T-helper 22 cell (primary cell): ENCODE results near the gene TYRP1.
"Not testable (repeated sequence)": the region's sequence is repeated elsewhere in the genome, so short reads cannot be mapped to it uniquely, and the experiment has no call there.

Experiments
- DNase-seq: peaks from one replicate; pipeline ENCODE4 v3.0.0-alpha.2; 2020; ENCODE audit warnings: low read depth

TYRP1 gene, protein sequence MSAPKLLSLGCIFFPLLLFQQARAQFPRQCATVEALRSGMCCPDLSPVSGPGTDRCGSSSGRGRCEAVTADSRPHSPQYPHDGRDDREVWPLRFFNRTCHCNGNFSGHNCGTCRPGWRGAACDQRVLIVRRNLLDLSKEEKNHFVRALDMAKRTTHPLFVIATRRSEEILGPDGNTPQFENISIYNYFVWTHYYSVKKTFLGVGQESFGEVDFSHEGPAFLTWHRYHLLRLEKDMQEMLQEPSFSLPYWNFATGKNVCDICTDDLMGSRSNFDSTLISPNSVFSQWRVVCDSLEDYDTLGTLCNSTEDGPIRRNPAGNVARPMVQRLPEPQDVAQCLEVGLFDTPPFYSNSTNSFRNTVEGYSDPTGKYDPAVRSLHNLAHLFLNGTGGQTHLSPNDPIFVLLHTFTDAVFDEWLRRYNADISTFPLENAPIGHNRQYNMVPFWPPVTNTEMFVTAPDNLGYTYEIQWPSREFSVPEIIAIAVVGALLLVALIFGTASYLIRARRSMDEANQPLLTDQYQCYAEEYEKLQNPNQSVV

DNA sequence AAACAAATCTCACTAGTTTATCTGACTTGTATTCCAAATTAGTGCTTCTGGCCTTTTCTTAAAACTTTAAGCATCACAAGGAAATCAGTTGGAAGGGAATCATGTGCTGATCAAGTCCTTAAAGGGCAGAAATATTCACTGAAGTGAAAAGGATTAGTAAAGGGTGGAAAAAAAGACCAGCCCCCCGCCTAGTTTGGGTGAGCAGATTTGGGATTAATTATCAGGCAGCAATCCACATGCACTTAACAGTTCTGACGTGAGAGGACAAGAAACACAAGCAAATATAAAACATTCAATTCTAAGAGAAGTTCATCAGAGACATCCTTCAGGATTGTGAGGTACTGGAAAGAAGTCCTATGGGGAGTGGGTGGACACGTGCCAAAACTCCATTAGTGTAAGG is at the start of gene TYRP1:
Gene TYRP1, plus strand, starts transcription at position 245 of the 400 bp plus-strand sequence. CDS start 612 bp downstream, outside the sequence.
- DNase-seq, result no peak

DNA sequence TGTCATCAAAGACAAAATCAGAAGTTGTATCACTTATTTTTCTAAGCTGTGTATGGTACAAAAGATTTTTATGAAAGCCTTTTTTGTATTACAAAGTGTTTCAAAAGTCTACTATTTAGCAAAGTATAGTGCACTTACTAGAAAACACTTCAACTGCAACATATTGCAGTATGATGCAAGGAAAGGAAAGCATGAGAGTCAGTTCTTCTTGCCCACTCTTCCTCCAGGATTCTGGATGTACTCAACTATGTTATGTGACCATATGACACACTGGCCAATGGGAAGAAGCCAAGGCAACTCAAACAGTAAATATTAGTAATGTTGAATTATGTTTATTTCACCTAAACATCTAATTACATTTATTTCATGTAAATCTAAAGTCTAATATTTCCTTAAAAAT is 49.5 kb upstream of the TYRP1 start:
- DNase-seq, result no peak

DNA sequence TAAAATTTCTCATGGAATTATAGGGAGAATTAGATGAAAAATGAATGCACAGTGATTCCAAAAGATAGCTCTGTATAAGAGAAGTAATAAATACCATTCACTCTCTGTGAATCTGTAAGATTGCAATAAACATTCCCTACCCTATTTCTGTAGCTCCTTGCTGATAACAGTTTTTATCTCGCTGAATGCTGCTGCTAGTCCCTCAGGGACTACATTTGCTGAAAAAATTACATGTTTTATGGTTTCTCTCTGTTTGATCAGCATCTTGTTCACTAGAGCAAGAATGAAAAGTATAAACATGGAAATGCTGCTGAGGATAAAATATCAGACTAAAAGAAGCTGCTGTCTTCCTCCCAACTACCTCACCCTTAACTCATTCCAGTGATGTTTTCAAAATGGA is 44.3 kb upstream of the TYRP1 start:
- DNase-seq, result no peak

DNA sequence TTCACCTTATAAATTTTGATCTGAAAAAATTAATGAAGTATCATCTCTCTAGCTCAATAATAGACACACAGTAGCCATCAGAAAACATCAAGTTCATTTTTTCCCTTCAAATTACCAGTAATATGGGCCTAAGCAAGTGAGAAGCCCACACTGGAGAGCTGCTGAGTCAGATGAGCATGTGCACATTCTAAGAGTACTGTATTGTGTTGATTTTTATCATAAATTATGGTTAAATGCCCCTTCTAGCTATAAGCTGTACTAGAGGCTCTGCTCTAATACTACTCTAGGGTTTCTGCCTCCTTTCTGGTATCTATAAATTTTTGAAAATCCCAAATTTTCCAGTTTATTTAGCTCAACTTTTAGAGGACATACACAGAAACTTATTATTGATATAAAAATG is 42.1 kb upstream of the TYRP1 start:
- no peak for DNase-seq

DNA sequence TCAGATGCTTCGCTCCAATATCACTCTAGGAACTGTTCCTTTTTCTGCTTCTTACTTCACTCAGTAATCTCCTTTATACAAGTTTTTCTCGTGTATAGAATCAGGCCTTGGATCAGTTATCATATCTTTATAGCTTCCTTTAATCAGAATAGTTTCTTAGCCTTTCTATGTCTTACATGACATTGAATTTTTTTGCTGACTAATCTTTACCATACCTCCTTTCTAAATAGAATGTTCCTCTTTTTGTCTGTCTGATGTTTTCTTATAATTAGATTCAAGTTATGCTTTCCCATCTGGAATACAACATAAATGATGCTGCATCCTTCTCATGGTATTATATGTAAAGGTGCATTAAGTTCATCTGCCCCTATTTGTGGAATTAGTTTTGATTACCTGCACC is 40.2 kb upstream of the TYRP1 start:
- no peak for DNase-seq

DNA sequence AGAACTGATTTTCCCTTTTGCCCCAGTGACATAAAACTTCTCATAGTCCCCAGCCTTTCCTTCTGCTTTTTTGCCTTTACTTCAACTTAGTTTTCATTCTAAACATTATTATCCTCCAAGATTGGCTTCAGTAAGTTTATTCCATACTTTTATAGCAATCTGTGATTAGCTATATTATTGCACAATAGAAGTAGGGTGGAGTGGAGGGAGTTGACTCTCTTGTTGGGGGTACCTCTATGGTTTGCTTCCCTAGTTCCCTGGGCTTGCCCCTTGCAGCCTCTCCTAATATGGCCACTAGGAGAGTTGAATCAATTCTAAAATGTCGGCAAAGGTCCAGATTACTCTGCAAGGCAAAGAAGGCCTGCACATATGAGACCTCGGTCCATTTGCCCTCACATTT is 36.4 kb upstream of the TYRP1 start:
- no peak for DNase-seq

DNA sequence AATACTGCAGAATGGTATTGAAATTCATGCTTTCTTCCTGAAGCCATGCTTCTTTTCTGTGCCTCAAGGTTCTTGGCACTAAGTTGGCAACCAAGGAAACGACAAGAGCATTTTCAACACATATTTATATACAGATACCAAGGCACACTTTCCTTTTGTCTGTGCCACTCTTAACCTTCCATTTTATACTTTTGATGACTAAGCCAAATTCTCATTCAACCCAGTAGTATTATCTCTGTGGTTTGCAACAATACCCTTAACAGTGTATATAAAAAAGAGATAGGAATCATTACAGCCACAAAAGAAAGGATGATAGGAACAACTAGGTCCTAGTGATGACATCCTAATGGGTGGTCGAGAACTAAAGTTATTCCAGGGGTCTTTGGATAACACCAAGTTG is 36.0 kb upstream of the TYRP1 start:
- no peak for DNase-seq

DNA sequence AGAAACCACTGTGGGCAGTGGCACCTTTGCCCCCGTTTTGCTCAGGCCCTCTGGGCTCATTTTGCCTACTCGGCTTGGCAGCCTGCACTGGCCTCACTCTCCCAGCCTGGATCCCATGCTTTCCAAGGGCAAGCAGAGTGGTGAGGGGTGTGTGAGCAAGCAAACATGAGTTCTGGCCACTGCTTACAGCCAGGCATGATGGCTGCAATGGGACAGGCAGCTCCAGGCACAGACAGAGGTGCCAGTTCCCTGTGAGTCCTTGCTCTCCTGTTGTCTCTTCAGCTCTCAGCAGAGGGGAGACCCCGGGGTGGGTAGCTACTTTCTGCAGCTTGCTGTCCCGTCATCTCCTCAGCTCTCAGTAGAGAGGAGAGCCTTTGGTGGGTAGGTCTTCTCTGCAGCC is 35.2 kb upstream of the TYRP1 start:
- DNase-seq, result no peak

DNA sequence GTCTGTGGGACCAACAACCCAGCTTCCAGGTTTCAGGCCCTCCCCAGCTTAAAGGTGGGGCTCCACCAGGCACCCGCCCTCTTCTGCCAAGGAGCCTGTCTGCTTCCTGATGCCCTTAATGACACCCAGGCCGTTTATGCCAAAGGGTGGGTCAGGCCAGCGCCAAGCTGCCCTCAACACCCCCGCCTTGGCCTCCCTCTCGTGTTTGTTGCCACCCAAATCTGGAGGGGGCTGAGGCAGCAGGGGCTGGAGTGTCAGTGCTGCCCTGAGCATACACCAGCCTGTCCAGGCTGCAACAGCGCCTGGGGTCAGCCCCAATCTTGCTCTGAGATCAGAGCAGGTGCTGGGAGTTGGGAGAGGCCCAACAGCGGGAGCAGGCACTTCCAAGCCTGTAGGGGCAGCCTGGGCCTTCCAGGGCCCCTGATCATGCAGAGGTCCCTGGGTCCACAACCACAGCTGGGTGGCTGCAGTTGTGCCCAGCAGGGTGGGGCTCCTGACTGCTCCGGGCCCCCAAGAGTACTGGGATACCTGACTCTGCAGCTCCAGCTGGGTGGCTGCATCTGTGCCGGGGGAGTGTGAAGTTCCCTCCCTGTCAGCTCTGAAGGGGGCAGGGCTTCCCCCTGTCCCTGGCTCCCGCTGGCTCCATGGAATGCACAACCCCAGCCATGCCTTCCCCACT is 34.5 kb upstream of the TYRP1 start:
- no peak for DNase-seq

DNA sequence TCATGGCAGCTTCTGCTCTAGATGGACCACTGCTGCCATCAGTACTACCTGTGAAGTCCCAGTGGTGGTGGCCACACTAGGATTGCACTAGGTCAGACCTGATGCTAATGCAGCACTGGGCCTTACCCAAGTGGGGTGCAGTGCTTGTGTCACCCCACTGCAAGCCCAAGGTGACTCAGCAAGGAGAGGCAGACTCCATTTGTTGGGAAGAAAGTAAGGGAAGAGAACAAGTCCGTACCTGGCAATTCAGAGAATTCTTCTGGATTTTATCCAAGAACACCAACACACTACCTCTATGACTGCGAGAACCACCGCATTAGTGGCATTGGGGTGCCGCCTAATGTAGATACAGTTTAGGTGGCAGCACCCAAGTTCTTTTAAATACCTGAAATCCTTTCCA is 34.0 kb upstream of the TYRP1 start:
- no peak for DNase-seq

DNA sequence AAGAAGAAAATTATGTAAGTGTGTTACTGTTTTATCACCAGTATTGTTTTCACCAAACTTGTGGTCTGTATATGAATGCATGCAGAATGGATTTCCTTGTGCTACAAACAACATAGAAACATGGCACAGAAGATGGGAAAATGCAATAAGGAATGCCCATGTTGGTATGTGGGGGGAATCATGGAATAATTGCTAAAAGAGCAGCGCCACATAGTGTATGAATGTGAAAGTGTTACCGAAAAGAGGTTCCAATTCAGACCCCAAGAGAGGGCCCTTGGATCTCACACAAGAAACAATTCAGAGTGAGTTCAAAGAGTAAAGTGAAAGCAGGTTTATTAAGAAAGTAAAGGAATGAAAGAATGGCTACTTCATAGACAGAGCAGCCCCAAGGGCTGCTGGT is 26.4 kb upstream of the TYRP1 start:
- DNase-seq, result no peak

DNA sequence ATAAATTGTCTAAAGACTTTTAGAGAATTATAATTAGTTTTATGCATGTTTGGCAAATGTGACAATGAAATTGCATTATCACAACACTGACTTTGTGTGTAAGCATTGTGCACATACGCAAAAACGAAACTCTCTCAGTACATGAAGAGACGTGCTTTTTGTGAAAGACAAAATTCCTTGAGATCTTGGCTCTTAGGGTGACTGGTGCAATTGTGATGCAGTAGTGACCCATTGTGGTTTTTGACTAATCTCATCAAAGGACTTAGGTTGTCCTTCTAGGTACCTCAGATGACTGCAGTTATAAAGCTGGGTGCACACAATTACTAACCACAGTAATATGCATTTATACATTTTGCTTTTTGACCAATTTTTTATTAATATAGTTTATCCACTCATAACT is 25.3 kb upstream of the TYRP1 start:
- DNase-seq, result no peak

DNA sequence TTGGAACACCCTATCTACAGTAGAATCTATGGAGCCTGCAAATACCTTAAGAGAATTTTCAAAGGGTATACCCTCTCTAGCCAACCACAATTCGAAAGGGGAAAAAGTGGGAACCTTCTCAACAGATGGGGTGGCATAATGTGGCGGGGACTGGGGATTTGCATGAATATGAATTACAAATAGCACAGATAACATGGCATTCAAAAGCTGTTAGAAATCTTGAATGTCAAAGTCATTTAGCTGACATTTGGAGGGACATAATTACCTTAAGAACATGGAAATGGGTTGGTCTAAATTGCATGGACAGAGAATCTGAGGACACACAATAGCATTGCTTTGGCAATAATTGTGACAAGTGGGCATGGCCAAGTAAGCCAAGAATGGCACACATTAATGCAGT is 23.2 kb upstream of the TYRP1 start:
- DNase-seq, result no peak

DNA sequence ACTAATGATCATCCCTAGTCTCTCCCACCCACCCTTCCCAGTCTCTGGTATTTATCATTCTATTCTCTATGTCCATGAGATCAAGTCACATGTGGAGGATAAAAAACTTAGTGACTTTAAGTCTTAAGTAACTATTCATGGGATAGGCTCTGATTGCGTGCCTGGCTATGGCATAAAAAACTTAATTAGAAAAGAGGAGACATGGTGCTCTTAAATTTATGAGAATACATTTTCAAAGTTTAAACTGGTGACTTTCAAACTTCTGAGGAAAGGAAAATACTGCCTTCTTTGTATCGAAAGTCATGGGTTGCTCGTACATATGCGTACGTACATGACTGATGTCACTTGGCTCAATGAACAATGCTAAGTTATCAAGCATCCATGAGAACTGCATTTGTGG is 18.2 kb upstream of the TYRP1 start:
- no peak for DNase-seq

DNA sequence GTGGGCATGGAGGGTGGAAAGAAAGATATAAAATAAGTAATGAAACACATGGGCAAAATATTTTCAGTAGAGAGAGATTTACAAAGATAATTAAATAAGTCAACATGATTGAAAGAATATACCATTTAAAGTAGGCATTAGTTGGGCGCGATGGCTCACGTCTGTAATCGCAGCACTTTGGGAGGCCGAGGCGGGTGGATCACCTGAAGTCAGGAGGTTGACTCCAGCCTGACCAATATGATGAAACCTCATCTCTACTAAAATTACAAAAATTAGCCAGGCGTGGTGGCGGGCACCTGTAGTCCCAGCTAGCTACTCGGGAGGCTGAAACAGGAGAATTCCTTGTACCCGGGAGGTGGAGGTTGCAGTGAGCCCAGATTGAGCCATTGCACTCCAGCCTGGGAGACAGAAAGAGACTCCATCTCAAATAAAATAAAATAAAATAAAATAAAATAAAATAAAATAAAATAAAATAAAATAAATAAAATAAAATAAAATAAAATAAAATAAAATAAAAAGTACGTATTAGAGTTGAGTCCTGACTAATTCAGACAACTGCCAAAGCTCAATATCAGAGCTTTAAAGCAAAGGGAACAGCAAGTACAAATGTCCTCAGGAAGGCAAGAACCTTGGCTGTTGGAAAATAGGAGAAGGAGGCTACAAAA is 15.6 kb upstream of the TYRP1 start:
- not testable (repeated sequence) for DNase-seq

DNA sequence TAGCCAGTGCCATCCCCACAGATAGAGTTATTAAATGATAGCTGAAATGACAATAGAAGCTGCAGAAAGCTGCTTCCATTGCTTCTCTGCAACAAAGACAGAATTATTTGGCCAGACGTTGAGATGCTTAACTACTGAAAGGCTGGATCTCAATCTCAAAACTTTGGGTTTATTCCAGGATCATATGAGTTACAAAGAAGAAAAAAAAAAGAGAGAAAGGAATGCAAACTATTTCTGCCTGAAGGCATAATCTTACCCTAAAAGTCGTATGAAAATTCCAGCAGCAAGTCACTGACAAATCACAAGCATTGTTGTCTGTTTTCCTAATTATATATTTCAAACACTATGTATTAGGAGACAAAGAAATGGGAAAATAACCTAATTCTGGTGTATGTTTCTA is 12.8 kb upstream of the TYRP1 start:
- no peak for DNase-seq

DNA sequence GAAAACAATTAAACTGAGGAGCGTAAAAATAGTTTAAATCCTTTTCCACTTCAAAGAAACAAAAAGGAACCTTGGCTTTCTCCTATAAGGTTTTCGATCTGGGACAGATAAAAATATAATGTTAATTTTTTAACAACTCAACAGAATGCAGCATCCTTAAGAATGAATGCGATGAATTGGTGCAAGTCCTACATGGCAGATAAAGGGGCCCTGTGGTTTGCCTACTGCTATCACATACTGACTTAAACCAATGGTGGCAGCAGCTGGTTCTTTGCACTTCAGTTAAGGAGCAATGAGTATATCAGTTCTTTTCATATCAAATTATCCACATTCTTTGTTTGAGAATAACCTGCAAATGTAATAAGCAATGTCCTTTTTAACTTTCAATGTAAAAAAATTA is 12.4 kb upstream of the TYRP1 start:
- no peak for DNase-seq

DNA sequence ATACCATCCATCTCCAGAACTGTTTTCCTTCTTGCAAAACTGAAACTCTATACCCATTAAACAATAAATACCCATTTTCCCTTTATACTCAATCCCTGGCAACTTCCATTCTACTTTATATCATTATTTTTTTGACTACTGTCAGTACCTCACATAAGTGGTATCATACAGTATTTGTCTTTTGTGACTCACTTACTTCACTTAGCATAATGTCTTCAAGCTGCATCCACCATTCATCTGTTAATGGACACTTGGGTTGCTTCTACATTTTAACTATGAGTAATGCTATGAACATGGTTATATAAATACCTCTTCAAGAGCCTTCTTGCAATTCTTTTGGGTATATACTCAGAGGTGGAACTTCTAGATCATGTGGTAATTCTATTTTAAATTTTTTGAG is 11.6 kb upstream of the TYRP1 start:
- no peak for DNase-seq

DNA sequence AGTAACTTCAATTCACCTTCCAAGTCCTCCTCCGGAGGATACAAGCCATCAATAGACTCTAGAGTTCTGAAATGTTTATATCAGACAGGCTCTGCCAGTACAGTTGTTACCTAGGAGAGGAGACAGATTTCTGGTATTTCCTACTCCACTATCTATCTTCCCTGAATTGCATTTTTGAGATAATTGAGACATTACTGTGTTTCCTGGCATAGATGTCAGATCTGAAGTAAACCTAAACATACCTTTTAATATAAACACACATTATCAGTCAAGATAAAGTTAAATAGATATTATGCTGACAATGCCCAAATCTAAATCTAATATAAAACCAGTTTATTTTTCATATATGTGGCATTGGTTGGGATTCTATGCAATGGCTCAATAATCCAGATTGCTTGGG is 8.2 kb upstream of the TYRP1 start:
- DNase-seq, result no peak

DNA sequence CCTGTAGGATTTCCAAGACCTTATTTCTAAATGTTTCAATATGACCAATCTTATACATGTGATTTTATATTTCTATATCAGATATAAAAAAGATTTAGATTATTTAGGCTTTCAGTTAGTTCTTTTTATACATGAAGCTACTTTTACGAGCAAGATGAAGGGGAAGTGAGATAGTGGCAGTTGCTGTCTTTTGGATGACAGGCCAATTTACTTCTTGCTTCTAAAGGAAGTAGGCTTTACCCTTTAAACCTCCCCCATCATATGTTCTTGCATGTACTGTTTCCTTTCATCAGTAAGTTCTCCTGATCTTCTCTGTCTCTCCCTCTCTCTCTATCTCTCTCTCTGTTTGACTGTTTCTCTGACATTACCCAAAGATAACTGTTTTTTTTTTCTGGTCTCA is 4.0 kb upstream of the TYRP1 start:
- DNase-seq, result no peak

DNA sequence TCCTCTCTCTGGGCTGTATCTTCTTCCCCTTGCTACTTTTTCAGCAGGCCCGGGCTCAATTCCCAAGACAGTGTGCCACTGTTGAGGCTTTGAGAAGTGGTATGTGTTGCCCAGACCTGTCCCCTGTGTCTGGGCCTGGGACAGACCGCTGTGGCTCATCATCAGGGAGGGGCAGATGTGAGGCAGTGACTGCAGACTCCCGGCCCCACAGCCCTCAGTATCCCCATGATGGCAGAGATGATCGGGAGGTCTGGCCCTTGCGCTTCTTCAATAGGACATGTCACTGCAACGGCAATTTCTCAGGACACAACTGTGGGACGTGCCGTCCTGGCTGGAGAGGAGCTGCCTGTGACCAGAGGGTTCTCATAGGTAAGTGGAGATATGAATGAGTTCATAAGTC is 828 bp downstream of the TYRP1 start:
- DNase-seq, result no peak

DNA sequence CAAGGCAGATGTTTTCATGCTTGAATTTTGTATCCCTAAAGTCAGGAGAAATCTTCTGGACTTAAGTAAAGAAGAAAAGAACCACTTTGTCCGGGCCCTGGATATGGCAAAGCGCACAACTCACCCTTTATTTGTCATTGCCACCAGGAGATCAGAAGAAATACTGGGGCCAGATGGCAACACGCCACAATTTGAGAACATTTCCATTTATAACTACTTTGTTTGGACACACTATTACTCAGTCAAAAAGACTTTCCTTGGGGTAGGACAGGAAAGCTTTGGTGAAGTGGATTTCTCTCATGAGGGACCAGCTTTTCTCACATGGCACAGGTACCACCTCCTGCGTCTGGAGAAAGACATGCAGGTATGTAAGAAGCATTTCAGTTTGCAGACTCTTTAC is 2.3 kb downstream of the TYRP1 start:
- no peak for DNase-seq
